HepG2 (cell line): ENCODE measurements around the gene TNMD.

ENCODE experiments used
- ATF7-NPFF ChIP-seq: sonication (generic); formaldehyde crosslinking; IDR thresholded peaks from 2 replicates; pipeline ENCODE4 v1.8.1; 2023; ENCODE audit warnings: mild to moderate bottlenecking, low read depth, missing genetic modification reagents, moderate library complexity
- BRF2 ChIP-seq: sonication (generic); formaldehyde crosslinking; IDR thresholded peaks from 2 replicates; pipeline ENCODE4 v1.8.1; 2022; ENCODE audit warnings: mild to moderate bottlenecking, missing genetic modification reagents
- FLYWCH1 ChIP-seq: sonication (generic); formaldehyde crosslinking; IDR thresholded peaks from 2 replicates; pipeline ENCODE4 v1.8.1; 2023; ENCODE audit warnings: mild to moderate bottlenecking, missing genetic modification reagents
- POGZ ChIP-seq: sonication (generic); formaldehyde crosslinking; IDR thresholded peaks from 2 replicates; pipeline ENCODE4 v1.4.0; 2020; ENCODE audit warnings: mild to moderate bottlenecking, missing genetic modification reagents
- POLR2AphosphoS5 ChIP-seq: IDR thresholded peaks from 2 replicates; pipeline ENCODE4 v1.6.1; 2012; ENCODE audit warnings: low read depth, low read length
- RBM39 ChIP-seq: fragments of 200-400 bp; formaldehyde crosslinking; IDR thresholded peaks from one replicate; pipeline ENCODE4 v1.6.1; 2018; ENCODE audit warnings: antibody characterized with exemption, mild to moderate bottlenecking, low read depth, low read length; ENCODE audit not compliant: poor library complexity, severe bottlenecking
- SKIL ChIP-seq: sonication (generic); formaldehyde crosslinking; IDR thresholded peaks from 2 replicates; pipeline ENCODE4 v1.8.0; 2022; ENCODE audit warnings: missing genetic modification reagents, mild to moderate bottlenecking, moderate library complexity, borderline replicate concordance
- ZNF562 ChIP-seq: sonication (generic); formaldehyde crosslinking; IDR thresholded peaks from 2 replicates; pipeline ENCODE4 v1.8.0; 2022; ENCODE audit warnings: missing genetic modification reagents, borderline replicate concordance
- TF ChIP-seq, protein P1 (sequence below): sonication (generic); formaldehyde crosslinking; IDR thresholded peaks from 2 replicates; pipeline ENCODE4 v1.5.0; 2020; ENCODE audit warnings: mild to moderate bottlenecking, missing genetic modification reagents, moderate library complexity
- TF ChIP-seq, protein P2 (sequence below): sonication (generic); formaldehyde crosslinking; IDR thresholded peaks from 2 replicates; pipeline ENCODE4 v1.4.0; 2020; ENCODE audit warnings: mild to moderate bottlenecking, missing genetic modification reagents

DNA sequence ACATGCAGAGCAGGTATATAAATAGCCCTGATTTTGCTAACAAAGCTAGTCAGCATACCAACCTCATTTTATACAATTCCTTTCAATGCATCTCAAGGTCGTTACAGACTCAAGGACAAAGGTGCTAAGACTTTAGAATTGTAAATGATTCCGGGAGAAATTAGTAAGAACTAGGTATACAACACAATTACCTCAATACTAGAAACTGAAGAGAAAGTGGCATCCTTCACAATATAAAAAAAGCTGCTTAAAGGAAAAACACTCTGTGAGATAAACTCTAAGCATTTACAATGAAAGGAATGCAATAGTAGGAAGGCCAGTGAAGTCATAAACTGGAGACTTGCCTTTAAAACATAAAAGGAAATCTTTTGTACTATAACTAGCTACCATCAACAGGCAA is 11.9 kb downstream of the TNMD start:
- no peak for TF ChIP-seq SKIL (CRISPR knock-in tag)
- no peak for TF ChIP-seq POGZ
- TF ChIP-seq, protein P1, sequence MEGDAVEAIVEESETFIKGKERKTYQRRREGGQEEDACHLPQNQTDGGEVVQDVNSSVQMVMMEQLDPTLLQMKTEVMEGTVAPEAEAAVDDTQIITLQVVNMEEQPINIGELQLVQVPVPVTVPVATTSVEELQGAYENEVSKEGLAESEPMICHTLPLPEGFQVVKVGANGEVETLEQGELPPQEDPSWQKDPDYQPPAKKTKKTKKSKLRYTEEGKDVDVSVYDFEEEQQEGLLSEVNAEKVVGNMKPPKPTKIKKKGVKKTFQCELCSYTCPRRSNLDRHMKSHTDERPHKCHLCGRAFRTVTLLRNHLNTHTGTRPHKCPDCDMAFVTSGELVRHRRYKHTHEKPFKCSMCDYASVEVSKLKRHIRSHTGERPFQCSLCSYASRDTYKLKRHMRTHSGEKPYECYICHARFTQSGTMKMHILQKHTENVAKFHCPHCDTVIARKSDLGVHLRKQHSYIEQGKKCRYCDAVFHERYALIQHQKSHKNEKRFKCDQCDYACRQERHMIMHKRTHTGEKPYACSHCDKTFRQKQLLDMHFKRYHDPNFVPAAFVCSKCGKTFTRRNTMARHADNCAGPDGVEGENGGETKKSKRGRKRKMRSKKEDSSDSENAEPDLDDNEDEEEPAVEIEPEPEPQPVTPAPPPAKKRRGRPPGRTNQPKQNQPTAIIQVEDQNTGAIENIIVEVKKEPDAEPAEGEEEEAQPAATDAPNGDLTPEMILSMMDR = no peak
- no peak for TF ChIP-seq FLYWCH1 (CRISPR knock-in tag)
- no peak for TF ChIP-seq RBM39
- TF ChIP-seq ZNF562 (CRISPR knock-in tag) = no peak
- no peak for TF ChIP-seq BRF2 (CRISPR knock-in tag)
- no peak for TF ChIP-seq ATF7-NPFF (CRISPR knock-in tag)
- TF ChIP-seq POLR2AphosphoS5 = no peak
- TF ChIP-seq, protein P2, sequence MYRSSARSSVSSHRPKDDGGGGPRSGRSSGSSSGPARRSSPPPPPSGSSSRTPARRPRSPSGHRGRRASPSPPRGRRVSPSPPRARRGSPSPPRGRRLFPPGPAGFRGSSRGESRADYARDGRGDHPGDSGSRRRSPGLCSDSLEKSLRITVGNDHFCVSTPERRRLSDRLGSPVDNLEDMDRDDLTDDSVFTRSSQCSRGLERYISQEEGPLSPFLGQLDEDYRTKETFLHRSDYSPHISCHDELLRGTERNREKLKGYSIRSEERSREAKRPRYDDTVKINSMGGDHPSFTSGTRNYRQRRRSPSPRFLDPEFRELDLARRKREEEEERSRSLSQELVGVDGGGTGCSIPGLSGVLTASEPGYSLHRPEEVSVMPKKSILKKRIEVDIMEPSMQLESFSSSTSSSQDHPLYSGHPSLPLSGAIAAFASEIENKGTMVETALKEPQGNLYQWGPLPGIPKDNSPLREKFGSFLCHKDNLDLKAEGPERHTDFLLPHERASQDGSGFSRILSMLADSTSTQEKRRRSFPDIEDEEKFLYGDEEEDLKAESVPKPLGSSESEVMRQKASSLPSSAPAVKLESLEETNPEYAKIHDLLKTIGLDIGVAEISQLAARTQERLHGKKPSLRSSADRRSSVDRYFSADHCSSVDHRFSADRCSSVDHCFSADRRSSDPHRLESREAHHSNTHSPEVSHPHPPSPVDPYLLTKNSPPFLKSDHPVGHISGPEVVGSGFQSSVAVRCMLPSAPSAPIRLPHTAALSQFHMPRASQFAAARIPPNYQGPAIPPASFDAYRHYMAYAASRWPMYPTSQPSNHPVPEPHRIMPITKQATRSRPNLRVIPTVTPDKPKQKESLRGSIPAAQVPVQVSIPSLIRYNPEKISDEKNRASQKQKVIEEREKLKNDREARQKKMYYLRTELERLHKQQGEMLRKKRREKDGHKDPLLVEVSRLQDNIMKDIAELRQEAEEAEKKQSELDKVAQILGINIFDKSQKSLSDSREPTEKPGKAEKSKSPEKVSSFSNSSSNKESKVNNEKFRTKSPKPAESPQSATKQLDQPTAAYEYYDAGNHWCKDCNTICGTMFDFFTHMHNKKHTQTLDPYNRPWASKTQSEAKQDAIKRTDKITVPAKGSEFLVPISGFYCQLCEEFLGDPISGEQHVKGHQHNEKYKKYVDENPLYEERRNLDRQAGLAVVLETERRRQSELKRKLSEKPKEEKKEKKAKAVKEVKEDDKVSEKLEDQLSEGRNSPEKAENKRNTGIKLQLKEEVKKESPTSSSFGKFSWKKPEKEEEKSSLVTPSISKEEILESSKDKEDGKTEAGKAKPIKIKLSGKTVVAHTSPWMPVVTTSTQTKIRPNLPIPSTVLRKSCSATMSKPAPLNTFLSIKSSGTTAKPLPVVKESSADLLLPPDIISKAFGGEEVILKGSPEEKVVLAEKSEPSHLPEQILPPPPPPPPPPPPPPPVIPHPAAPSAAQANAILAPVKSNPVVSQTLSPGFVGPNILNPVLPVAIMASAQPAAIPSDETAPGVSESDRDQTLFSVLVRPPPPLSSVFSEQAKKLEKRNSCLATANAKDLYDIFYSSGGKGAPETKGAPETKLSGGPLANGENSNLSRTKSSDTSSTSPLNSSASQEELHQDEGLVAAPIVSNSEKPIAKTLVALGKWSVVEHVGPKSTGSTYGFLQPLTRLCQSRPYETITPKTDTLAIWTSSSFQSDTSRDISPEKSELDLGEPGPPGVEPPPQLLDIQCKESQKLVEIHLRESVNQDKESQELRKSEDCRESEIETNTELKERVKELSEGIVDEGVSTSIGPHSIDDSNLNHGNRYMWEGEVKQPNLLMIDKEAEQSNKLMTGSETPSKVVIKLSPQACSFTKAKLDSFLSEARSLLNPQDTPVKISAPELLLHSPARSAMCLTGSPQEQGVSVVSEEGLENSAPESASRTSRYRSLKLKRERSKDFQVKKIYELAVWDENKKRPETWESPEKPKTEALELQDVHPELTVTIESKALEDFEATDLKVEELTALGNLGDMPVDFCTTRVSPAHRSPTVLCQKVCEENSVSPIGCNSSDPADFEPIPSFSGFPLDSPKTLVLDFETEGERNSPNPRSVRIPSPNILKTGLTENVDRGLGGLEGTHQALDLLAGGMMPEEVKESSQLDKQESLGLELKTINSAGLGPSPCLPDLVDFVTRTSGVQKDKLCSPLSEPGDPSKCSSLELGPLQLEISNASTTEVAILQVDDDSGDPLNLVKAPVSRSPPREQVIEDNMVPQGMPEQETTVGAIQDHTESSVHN = no peak
